Activated naive CD4-positive, alpha-beta T cell treated with anti-CD3 and anti-CD28 coated beads, Interleukin-2, amount 50 U/mL, for 72 hours (primary cell): Measurements from ENCODE around the gene NEAT1. TPM values are rescaled to one million over a fixed set of nuclear protein-coding genes. Genes with fewer than 3 reads are reported as not detected.

Source experiments
- ATAC-seq, 2 donors: fragments of 150-1000 bp; cut with Tn5 transposase; 2 replicates each; pipeline ENCODE4 v1.10.0; 2021; ENCODE audit warnings: mild to moderate bottlenecking in 2 of 2, moderate library complexity in 2 of 2
- DNase-seq, 2 donors: peaks; one replicate each; pipeline ENCODE4 v3.0.0; 2021 to 2022; ENCODE audit warnings: low spot score in 2 of 2
- H3K27ac Mint-ChIP-seq, 2 donors: one replicate each; pipeline ENCODE4 v1.8.0; 2022; ENCODE audit warnings: mild to moderate bottlenecking in 2 of 2, mixed read lengths in 2 of 2
- H3K36me3 Mint-ChIP-seq, 2 donors: one replicate each; pipeline ENCODE4 v1.8.0; 2022; ENCODE audit warnings: mixed read lengths in 2 of 2
- H3K9me3 Mint-ChIP-seq, 2 donors: one replicate each; pipeline ENCODE4 v1.8.0; 2022; ENCODE audit warnings: mixed read lengths in 2 of 2
- total RNA-seq, 2 donors: library from RNA; stranded (reverse); gene quantifications; one replicate each; pipeline ENCODE4 v1.2.3, GENCODE V29; 2022

The NEAT1 gene
- total RNA-seq, 2 donors from 2014 or later, result 836 to 2,329 TPM

DNA sequence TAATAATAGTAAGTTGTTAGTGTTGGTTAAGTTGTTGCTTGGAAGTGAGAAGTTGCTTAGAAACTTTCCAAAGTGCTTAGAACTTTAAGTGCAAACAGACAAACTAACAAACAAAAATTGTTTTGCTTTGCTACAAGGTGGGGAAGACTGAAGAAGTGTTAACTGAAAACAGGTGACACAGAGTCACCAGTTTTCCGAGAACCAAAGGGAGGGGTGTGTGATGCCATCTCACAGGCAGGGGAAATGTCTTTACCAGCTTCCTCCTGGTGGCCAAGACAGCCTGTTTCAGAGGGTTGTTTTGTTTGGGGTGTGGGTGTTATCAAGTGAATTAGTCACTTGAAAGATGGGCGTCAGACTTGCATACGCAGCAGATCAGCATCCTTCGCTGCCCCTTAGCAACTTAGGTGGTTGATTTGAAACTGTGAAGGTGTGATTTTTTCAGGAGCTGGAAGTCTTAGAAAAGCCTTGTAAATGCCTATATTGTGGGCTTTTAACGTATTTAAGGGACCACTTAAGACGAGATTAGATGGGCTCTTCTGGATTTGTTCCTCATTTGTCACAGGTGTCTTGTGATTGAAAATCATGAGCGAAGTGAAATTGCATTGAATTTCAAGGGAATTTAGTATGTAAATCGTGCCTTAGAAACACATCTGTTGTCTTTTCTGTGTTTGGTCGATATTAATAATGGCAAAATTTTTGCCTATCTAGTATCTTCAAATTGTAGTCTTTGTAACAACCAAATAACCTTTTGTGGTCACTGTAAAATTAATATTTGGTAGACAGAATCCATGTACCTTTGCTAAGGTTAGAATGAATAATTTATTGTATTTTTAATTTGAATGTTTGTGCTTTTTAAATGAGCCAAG lies 2.7 kb downstream of the NEAT1 start:
- peak; percentile 9 to 29 for ATAC-seq
- DNase-seq, result peak; percentile 75 to 81
- Mint-ChIP-seq H3K9me3 (peaks cover 0 to 10% of the 10 kb centered on the region in 2 donors), H3K36me3 (peaks cover 58 to 63% of the 10 kb centered on the region in 2 donors), H3K27ac (peak overlapping the region; percentile 99 to 100)

DNA sequence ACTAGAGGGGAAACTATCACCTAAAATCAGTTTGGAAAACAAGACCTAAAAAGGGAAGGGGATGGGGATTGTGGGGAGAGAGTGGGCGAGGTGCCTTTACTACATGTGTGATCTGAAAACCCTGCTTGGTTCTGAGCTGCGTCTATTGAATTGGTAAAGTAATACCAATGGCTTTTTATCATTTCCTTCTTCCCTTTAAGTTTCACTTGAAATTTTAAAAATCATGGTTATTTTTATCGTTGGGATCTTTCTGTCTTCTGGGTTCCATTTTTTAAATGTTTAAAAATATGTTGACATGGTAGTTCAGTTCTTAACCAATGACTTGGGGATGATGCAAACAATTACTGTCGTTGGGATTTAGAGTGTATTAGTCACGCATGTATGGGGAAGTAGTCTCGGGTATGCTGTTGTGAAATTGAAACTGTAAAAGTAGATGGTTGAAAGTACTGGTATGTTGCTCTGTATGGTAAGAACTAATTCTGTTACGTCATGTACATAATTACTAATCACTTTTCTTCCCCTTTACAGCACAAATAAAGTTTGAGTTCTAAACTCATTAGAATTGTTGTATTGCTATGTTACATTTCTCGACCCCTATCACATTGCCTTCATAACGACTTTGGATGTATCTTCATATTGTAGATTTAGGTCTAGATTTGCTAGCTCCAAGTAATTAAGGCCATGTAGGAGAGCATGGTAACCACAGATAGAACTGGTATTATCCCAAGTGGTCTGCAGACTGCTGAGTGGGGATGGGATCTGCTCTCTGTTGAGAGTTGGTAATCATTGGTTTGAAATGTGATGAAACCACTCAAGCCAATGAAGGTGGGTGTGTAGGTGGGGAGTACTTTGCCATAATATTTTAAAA lies 3.6 kb downstream of the NEAT1 start:
- DNase-seq (peak in 1 of 2 donors; percentile 41), ATAC-seq (peak; percentile 32 to 40)
- Mint-ChIP-seq H3K36me3 (peaks cover 58 to 63% of the 10 kb centered on the region in 2 donors), H3K9me3 (peaks cover 0 to 10% of the 10 kb centered on the region in 2 donors), H3K27ac (peak overlapping the region; percentile 99 to 100)

DNA sequence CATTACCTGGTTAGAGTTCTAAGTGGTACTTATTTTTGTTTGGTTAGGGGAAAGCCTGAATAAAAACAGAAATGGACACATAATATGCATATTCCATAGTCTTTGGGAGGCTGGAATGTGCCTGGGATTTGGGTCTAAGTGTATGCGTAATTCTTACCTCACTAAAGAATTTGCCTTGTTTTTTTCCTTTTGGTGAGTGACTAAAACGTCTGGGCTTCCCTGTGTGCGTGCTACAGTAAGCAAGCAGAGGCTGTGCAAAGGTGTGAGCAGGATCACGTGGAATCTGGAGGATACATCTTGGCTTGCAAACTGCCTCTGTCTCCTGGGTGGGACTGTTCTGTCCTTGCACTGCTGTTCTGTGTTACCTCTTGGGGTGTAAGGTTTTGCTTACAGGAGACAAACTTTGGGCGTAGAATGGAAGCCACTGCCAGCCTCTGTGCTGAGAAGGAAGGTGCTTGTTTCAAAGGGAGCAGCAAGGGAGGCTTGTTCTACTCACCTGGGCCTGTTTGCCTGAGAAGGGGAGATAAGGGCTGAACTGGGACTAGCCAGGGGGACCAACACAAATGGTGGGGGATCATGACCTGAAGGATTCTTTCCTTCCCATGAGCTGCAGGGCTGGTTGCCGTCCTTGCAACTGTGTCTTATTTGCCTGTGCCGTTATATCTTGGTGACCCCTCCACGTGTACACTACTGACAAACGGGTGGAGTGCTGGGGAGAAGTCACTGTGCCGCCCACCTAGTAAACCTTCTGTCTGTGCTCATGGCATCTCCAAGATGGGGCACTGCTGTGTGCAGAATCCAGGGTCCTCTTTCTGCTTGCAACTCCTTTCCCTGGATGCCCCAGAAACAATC lies 4.5 kb downstream of the NEAT1 start:
- ATAC-seq, result peak; percentile 3 to 10
- H3K9me3 Mint-ChIP-seq, result peaks cover 0 to 10% of the 10 kb centered on the region in 2 donors
- H3K27ac Mint-ChIP-seq, result peak overlapping the region; percentile 99 to 100
- peaks cover 58 to 63% of the 10 kb centered on the region in 2 donors for H3K36me3 Mint-ChIP-seq
- peak in 1 of 2 donors; percentile 70 for DNase-seq

DNA sequence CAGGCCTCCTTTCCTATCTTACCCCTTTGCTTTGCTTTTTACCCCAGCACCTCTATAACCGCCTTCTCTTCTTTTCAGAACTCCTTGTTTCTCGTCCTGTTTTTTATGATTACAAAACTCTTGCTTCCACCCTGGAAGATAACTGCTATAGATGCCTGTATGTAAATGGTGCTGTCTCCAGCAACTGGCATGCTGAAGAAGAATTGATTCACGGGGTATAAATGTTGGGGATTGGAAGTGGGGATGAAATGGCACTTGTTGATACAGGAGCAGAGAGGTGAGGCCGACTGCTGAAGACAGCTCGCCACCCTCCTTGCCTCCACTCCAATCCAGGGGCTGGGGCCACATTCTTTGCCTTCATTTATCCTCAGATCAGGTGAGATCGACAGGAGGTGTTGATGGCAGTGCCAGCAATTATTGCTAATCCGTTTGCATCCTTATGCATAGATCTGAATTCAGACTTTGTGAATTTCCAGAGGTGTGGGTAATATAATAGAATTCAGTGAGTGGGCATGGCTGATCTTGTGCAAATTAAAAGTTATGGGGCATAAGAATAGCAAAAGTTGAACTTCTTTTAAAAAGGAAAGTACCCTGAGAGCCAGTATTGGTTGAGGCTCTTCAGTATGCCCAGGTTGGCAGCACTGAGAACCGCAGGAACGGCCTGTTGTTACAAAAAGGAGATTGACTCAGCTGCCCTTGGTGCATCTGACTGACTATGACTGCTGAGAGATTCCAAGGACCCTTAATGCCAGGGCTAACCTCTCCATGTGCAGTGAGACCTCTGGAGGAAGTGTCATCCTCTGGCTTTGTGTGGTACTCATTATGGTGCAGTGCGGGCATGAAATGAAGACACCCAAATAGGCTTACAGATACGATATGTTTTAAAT lies 5.3 kb downstream of the NEAT1 start:
- H3K27ac Mint-ChIP-seq, result peak overlapping the region; percentile 99 to 100
- peak; percentile 5 to 12 for ATAC-seq

DNA sequence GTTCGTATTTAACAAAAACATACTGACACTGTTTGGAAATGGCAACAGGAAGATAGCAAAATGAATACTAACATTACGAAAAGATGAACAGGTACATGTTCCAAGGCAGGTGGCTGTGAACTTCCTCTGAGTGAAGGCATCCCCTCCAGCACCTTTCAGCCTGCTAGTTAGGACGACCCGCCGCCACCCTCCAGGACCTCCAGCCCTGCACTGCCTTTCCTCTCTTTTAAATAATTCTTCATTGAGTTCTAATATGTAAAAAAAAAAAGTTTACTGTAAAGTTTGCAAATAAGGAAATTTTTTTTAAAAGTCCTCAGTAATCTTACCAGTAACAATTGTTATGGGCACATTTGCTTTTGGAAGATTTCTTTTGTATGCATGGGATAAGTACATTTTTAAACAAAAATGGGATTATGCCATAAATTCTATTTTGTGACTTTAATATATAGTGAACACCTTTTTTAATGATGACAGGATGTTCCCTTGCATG lies 6.0 kb downstream of the NEAT1 start:
- peak overlapping the region; percentile 99 to 100 for H3K27ac Mint-ChIP-seq
- peaks cover 0 to 10% of the 10 kb centered on the region in 2 donors for H3K9me3 Mint-ChIP-seq
- DNase-seq (peak in 1 of 2 donors; percentile 54), ATAC-seq (no peak)
- H3K36me3 Mint-ChIP-seq, result peaks cover 45 to 54% of the 10 kb centered on the region in 2 donors

More for the DNA sequence above, 5.3 kb downstream of the NEAT1 start:
- Mint-ChIP-seq H3K36me3 (peaks cover 52 to 57% of the 10 kb centered on the region in 2 donors), H3K9me3 (peaks cover 0 to 10% of the 10 kb centered on the region in 2 donors)
- peak in 1 of 2 donors; percentile 71 for DNase-seq

DNA sequence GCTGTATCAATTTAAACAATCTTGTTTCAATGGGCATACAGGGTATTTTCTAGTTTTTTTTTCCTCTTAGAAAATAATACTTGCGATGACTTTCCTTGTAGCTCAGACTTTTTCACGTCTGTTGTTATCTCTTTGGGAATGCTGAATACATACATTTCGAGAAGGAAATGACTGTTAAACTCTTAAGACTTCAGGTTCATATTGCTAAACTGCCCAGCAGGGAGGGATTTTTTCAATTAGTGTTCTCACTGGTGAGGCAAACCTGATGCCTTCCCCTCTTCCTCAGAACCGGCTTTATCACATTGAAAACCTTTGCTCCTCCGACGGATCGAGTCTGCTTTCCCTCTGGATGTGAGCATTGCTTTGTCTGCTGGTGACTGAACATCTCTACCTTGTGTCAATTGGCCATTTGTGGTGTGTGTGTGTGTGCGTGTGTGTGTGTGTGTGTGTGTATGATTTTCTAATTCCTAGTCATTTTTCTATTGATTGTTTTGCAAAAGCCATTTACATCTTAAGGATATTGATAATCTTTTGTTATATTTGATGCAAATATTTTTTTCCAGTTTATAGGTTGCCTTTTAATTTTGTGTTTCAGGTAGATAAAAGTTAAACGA lies 6.6 kb downstream of the NEAT1 start:
- Mint-ChIP-seq H3K9me3 (peaks cover 0 to 10% of the 10 kb centered on the region in 2 donors), H3K27ac (peak overlapping the region; percentile 85 to 99)
- DNase-seq, result peak in 1 of 2 donors; percentile 57

DNA sequence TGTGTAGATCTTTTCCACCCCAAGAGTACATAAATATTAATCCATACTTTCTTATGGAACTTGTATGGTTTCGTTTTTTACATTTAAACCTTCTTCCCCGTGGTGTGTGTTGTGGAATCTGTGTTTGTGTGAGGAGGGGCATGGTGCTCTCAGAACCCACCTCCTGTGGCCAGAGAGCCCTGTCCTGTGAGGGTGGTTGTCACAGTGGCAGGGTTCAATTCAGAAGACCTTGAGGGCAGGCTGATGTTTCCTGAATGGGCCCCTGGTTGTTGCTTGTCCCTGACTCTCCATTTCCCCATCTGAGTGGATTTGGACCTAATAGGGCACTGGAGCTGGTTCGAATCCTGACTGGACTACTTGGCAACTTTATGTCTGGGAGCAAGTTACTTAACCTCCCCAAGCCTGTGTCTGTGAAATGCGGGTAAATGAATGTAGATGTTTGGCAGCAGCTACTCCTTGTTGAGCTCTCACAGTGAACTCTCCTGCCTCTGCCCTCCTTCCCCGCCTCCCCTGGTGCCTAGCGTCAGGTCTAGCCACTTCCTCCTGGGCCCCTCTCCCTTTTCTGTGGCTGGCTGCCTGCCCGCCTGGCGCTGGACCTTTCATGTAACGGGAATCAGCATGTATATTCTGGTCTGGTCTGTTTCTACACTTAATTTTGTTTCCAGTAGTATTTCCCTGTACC lies 7.3 kb downstream of the NEAT1 start:
- H3K27ac Mint-ChIP-seq, result peak overlapping the region; percentile 85 to 99
- peak in 1 of 2 donors; percentile 66 for DNase-seq
- H3K36me3 Mint-ChIP-seq, result peaks cover 33 to 51% of the 10 kb centered on the region in 2 donors
- peaks cover 0 to 4% of the 10 kb centered on the region in 2 donors for H3K9me3 Mint-ChIP-seq
- ATAC-seq, result peak in 1 of 2 donors; percentile 2

More for the DNA sequence above, 6.6 kb downstream of the NEAT1 start:
- peaks cover 40 to 51% of the 10 kb centered on the region in 2 donors for H3K36me3 Mint-ChIP-seq
- ATAC-seq, result no peak

DNA sequence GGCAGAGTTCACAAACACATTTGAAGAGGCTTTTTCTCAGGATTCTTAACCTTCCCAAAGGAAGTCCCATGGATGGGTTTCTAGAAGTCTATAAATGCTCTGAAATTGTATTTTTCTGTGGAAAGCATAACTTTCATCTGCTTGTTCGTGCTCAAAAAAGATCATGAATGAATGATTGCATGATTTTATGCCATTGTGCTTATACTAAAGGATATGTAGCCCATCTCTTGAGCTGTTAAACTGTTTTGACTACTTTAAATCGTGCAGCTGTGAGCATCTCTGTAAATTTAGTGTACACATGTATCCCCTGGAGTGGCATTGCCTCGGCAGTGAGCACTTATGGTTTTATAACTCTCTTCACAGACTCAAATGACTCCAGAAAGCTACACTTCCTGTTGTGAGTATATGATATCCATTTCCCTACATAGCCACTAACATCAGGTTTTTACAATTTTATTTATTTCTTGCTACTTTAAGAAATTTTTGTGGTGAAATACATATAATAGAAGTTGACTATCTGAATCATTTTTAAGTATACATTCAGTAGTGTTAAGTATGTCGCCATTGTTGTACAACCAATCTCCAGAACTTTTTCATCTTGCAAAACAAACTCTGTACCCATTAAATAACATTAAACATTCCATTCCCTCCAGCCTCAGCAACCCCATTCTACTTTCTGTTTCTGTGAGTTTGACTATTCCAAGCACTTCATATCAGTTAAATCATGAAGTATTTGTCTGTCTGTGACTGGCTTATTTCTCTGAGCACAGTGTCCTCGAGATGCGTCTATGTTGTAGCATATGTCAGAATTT lies 8.0 kb downstream of the NEAT1 start:
- DNase-seq (no peak), ATAC-seq (no peak)
- Mint-ChIP-seq H3K36me3 (peaks cover 30 to 51% of the 10 kb centered on the region in 2 donors), H3K9me3 (no peaks in the 10 kb centered on the region), H3K27ac (peak overlapping the region; percentile 85 to 99)

DNA sequence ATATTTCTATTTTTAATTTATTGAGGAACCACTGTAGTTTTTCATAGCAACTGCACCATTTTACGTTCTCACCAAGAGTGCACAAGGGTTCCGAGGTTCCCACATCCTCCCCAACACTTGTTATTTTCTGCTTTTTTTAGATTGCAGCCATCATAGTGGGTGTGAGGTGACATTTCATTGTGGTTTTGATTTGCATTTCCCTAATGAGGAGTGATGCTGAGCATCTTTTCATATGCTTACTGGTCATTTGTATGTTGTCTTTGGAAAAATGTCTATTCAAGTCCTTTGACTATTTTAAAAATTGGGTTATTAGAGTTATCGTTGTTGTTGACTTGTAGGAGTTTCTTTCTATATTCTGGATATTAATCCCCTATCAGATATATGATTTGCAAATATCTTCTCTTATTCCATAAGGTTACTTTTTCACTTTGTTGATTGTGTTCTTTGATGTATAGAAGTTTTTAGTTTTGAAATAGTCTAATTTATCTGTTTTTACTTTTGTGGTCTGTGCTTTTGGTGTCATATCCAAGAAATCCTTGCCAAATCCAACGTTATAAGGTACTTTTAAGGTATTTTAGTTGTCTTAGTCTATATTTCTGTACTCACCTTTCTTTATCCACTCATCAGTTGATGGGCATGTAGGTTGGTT lies 9.0 kb downstream of the NEAT1 start:
- peaks cover 24 to 46% of the 10 kb centered on the region in 2 donors for H3K36me3 Mint-ChIP-seq
- ATAC-seq, result no peak
- peak in 1 of 2 donors; percentile 52 for DNase-seq

DNA sequence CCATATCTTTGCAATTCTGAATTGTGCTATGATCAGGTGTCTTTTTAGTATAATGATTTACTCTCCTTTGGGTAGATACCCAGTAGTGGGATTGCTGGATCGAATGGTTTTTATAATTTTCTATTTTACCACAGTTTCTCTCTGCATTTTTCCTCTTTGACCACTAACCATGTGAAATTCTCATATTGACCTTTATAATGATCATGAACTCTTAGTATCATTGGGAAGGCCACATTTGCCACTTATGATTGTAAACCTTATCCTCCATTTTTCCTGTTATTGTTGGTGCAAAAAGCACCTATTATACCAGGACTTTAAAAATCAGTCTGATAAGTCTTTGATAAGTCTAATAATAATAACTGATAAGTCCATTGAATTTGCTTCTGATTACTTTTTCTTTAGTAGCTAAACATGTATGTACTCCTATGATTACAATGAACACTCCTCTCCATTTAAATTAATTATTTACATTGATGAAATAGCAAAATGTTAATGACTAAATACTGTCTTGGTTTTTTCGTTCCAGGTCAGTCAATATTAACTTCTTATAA lies 9.6 kb downstream of the NEAT1 start:
- ATAC-seq (no peak), DNase-seq (no peak)
- Mint-ChIP-seq H3K36me3 (peaks cover 18 to 42% of the 10 kb centered on the region in 2 donors), H3K9me3 (no peaks in the 10 kb centered on the region), H3K27ac (peak overlapping the region; percentile 67 to 85)

More for the DNA sequence above, 9.0 kb downstream of the NEAT1 start:
- Mint-ChIP-seq H3K27ac (peak overlapping the region; percentile 67 to 85), H3K9me3 (no peaks in the 10 kb centered on the region)

DNA sequence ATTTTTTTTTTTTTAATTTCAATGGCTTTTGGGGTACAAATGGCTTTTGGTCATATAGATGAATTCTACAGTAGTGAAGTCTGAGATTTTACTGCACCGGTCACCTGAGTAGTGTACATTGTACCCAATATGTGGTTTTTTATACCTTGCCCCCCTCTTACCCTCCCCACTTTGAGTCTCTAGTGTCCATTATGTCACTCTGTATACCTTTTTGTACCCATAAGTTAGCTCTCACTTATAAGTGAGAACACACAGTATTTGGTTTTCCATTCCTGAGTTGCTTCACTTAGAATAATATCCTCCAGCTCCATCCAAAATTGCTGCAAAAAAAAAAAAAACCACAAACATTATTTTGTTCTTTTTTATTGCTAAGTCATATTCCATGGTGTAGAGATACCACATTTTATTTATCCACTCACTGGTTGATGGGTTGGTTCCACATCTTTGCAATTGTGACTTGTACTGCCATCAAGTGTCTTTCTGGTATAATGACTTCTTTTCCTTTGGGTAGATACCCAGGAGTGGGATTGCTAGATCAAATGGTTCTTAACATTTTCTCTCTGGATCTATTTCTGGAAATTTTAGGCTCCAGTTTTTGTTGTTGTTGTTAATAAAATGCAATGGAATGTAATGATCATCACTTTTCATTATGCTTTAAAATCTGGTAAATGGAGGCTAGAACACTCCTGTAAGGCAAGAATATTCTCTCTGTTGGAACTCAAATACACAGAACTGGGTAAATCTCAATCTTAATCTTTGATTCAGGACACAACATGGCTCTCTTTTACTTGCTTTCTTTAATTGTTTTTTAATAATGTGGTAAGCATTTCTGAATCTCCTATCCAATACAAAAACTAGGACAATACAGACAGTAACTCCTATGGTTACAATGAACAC lies 10.3 kb downstream of the NEAT1 start:
- H3K36me3 Mint-ChIP-seq, result peaks cover 17 to 42% of the 10 kb centered on the region in 2 donors
- H3K27ac Mint-ChIP-seq, result peak overlapping the region; percentile 57 to 78
- no peaks in the 10 kb centered on the region for H3K9me3 Mint-ChIP-seq
- DNase-seq (no peak), ATAC-seq (no peak)

DNA sequence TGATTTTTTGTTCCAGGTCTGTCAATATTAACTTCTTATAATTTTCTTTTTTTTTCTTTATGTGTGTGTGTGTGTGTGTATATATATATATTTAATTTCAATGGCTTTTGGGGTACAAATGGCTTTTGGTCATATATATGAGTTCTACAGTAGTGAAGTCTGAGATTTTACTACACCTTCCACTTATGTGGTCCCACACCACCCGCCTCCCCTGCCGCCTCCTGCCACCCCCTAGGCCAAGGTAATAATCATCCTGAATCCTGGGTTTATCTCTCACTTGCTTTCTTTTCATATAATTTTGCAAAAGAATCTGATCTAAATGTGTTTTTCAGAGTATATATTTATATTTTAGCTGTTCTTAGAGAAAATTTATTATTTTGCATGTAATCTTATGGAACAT lies 11.1 kb downstream of the NEAT1 start:
- Mint-ChIP-seq H3K9me3 (no peaks in the 10 kb centered on the region), H3K36me3 (peaks cover 18 to 47% of the 10 kb centered on the region in 2 donors), H3K27ac (peak overlapping the region in 1 of 2 donors; percentile 93)
- ATAC-seq, result no peak
- peak in 1 of 2 donors; percentile 37 for DNase-seq
